NCI-H226 (cell line): ENCODE data around the gene MNT.

Experiments
- DNase-seq: peaks from one replicate; pipeline ENCODE4 v3.0.0-alpha.2; 2015

The MNT gene

DNA sequence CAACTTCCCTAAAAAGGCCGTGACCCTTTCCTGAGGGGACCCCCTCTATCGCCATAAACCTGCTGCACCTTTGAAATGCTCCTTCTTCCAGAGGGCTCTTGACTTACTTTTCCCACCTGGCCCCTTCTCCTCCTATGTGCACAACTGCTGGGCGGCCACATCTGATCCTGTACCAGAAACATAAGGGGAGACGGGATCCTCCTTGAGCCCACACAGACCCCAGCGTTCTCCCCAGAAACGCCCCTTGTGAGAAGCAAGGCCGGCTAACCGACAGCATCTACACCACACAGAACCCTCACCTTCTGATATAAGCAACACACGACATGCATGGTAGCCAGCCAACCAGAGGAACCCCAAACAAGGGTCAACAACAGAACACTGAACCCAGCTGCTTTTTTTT is 14.2 kb upstream of the MNT start:
- no peak for DNase-seq

DNA sequence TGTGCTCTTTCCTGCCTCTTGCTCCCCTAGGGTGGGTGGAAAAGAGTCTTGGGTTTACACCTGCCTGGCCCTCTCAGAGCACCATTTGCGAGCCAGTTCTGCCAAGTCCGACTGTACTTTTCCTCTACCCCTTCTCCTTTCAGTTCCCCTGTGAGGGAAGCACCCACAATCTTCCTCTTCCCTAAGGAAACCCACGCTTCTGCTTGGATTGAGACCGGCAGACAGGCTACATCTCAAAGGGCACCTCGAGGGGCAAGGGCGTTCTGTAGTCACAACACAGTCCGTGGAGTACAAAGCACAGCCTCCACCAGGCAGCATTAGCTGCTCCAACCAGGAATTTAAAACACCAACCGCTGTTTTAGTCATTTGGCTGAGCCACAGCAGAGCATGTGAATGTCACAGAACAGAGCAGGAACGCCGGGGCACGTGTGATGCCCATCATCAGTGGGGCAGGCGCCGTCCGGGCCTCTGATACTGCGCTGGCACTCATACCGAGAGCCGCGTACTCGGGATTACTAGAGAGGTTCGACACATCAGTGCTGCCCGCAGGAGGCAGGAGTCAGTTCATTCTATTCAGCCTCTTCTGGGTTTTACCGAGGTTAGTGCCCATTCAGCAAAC is 13.7 kb upstream of the MNT start:
- no peak for DNase-seq

DNA sequence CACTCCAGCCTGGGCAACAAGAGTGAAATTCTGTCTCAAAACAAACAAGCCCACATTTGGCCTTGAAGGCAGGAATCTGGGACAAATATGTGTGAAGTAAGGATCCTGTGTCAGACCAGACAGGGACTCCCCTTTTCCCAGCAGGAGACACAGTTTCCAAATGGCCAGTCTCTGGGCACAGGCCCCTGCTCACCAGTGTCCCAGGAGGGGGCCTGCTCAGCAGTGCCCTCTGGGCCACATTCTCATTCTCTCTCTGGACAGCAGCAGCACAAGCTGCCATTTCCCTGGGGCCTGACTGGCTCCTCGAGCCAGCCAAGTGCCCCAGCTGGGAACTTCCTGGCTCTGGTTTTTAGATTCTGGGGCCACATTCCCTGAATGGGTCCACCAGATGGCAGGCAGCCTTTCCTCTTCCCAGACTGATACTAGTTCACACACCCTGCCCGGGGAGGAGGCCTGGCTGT is 11.7 kb upstream of the MNT start:
- no peak for DNase-seq

DNA sequence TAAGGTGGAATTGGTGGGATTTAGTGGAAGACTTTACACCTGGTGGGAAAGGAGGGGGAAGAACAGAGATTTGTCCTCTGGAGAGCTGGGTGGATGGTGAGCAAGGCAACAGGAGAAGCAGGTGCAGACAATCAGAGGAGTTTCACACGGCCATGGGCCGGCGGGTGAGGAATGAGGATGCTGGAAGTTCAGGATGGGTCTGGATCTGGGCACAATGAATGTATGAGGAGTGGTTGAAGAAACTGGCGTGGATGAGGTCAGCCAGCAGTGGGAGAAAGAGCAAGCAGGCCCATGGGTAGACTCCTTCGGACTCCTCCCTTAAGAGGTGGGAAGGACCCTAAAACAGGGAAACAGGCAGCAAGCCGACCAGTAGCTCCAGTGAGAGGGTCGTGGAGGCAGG is 10.1 kb upstream of the MNT start:
- no peak for DNase-seq

DNA sequence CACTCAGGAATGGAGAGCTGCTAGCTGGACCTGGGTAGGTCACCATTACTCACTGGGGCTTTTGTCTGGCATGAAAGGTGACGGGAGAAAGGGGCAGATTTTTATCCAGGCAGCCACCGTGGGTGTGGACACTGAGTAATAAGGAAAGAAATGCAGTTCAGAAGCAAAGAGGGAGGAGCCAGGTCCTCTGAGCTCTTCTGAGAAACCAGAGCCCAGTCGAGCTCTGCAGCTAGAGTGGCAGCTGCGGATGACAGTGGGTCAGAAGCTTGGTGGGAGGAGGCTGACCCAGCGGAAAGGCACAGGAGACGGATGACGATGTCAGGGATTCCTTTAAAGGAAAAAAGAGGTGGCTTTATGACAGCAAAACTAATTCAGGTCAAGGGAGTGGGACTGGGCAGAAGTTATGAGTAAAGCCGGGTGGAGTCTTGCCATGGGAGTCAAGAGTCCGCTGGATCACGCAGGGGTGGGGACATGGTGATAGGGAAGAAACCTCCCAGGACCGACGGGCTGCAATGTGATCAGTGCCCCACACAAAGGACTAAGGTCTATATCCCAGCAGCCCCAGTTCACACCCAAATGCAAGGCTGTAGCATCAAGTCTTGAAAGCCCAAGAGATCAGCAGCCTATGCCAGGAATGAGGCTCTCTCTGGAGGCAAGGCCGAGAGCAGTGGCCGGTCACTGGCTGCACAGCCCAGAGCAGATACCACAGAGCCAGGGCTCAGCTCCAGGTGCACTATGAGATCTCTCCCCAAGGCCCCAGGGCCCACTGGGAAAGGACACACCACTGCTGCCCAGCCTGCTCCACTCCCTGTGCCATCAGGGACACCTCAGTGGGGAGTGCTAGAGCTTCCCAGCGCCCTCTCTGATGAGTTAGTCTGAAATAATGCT is 6.3 kb upstream of the MNT start:
- peak; percentile 84 for DNase-seq

DNA sequence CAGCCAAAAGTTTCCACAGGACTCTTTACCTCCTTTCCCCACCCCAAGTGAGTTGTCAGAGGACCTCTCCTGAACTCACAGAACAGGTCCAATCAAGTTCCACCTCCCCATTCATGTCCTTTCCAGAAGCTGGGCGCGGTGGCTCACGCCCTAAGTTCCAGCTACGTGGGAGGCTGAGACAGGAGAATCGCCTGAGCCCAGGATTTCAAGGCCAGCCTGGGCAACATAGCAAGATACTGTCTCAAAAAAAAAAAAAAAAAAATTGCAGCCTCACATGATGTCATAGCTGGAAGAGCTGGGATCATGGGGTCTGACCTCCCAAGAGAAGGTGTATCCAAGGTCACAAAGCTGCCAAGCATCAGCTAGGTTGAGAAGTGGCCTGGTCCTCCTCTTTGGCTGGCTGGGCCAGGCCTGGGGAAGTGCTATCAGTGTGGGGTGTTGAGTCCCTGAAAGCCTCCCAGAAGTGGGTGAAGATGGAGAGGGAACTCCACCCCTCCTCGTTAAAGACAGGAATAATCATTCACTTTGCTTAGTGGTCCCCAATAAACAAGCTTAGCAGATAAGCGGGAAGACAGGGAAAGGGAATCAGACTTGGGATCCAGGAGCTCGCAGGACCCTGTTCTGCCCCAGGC is 5.5 kb upstream of the MNT start:
- no peak for DNase-seq

DNA sequence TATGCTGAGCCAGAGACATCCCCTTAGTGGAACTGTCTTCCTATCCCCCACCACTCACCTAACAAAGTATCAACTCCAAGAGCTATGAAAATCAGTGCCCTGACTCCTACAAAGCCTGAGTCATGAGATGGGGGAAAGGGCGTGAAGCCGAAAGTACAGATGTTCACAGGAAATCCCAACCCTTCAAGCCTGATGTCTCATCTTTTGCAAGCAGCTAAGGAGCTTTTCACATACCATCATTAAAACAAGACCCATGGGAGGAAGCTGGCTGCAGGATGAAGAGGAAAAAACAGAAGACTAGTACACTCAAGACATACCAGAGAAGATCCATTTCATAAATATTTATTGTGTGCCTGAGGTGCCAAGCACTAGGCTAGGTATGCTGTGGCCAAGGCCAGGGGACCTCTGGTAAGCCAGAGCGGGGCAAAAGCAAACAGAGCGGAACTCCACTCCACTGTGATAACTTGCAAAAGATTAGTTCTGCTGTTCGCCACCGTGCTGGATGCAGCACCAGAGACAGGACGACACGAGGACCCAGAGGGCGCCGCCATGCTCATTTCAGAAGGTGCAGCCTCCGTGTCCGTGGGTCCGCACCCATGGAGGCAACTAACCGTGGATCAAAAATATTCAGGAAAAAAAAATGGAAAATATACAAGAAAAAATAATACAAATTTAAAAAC is 4.5 kb upstream of the MNT start:
- peak; percentile 82 for DNase-seq

DNA sequence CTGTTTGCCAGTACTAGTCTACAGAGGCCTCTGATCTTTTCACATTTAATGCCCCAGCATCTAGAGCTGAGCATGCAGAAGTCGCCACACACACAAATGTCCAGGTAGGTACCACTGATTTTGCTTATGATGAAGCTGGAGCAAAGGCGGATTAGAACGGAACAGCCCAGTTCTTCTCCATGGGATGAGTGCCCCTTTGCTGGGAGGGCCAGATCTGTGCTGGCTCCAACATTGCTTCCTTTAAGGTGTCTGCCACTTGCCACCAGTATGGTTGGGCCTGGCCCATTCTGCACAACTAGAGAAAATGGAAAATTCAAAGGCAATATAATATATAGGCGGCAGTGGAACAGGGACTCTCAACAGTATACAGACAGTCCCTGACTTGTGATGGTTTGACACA is 2.2 kb upstream of the MNT start:
- no peak for DNase-seq

DNA sequence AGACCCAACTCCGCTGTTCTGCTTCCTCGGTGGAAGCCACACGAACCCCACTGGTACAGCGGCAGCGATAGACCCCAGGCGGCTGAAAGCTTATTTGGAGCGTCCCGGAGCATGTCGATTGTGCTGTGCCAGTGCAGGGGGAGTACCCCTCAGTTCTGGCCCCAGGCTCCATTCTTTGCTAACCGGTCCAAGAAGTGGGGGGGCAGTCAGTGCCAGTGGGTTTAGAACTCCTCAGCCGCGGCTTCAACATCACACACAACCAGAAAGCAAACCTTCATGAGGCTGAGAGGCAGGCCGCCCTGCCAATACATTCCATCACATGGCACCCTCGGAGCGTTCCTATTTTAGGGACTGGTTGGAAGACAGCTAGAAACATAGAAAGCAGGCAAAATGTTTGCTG is 1.7 kb upstream of the MNT start:
- DNase-seq: no peak

DNA sequence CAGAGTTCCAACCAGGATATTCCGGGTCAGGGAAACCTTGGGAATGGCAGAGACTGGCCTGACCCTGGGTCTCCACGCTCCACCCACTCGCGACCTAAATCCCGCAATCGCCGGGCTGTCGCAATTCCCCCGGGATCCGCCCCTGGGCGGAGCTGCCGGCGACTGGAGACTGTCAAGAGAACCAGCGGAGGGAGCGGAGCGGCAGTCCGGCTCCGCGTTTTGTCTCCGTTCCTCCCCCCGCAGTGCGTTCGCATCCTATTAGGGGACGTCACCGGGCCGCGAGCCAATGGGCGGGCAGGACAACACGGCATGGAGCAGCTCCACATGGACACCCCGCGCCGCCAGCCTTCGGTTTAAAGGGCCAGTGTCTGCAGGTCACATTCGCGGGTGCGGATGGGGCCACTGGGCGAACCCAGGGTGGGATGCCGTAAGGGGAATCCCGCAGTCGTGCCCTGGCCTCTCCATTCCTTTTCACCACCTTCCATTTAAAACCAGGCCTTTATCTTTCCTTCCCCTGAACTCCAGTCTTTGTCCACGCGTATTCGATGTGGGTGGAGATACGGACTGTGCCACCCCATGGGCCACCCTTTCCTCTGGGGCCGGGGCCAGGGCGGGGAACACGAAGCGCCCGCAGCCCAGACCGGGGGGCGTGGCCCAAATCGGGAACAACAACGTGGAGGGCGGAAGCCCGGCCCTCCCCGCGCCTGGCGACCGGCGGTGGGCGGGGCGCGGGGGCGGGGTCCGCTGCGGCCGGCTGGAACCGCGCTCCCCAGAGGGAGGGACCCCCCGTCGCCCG is 764 bp upstream of the MNT start:
- DNase-seq: peak; percentile 98

DNA sequence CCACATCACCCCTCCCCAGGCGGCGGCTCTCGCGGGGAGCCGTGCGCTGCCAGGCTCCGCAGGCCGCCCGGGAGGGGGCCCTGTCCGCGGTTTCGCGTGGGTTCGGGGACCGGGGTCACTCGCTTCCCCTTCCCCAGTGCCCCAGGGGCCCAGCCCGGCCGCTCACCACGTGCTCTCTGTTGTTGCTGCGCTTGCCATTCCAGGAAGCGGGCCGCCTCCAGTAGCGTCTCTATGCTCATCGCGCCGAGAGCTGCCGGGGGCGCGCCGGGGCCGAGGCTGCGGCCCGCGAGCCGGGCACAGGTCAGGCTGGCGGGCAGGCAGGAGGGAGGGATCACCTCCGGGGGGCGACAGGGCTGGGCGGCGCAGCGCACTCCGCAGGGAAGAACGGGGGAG is 390 bp downstream of the MNT start:
- DNase-seq: peak; percentile 42

DNA sequence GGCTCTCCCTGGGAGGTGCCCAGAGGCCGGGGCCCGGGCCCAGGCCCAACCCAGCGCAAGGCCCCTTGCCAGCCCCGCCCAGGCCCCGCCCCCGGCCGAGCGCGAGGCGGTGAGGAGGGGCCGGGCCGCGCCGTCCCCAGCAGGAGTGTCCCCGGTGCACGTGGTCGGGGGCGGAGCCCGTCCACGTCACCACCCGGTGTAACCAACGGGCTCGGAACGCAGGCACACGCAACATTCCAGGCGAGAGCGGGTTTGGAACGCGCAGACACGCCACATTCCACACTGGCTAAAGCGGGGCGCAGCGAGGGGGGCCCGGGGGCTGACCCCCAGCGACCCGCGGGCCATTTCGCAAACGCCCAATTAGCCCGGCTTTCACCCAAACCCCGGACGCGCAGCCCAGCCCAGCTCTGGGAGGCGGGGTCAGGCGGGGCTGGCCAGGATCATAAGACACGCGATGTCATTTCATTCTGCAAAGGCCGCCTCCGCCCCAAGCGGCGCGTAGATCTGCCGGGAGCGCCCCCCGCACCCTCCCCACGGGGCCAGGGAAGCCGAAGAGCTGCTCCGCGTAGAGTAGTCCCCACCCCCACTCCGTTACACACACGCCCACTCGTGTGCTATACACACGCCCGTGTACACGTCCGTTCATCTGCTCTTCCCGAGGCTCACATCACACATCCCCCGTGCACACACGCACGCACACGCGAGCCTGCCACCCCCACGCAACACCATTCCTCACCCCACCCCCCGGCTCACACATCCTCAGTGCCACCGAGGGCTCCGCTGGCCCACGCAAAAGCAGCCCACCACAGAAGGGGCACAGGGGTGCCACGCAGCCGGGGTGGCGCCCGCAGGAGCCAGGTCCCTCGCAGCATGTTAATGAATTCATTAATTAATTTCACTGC is 1.0 kb downstream of the MNT start:
- peak; percentile 97 for DNase-seq

DNA sequence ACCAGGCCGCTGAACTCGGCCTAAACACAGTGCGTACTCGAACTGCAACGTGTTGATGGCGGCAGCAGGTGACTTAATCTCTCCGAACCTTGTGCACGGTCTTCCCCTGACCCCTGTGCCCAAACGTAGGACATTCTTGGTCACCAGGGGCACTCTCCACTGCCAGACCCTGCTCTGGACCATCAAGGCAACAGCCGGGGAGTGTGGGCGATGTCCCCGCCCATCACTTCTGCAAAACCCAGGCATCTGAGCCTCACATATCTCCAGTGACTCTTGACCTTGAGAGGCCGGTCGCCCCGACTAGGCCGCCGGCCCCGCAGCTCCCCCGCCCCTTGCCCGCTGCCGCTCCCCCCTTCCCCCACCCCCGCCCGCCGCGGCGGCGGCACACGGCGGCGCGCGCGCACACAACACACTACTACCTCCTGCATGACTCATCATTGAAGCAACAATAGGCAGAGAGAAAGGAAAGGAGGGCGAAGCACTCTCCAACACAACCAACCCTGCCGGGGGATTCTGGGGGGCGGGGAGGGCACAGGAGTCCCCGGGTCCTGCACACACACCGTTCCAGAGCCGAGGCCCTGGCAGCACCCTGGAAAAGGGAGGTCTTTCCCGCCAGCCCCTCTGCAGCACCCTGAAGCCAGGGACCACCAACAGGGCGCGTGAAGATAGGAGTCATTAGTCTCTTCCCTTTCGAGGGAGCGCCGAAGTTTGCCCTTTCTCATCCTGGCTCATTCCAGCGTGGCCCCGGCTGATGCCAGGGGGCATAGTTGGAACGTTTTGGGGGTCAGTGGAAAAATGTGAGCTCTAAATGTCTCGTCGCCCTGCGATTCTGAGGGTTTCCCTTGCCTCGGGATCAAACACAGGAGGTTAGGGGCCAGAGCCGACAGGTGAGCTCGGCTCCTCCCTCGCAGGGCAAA is 1.9 kb downstream of the MNT start:
- peak; percentile 79 for DNase-seq

DNA sequence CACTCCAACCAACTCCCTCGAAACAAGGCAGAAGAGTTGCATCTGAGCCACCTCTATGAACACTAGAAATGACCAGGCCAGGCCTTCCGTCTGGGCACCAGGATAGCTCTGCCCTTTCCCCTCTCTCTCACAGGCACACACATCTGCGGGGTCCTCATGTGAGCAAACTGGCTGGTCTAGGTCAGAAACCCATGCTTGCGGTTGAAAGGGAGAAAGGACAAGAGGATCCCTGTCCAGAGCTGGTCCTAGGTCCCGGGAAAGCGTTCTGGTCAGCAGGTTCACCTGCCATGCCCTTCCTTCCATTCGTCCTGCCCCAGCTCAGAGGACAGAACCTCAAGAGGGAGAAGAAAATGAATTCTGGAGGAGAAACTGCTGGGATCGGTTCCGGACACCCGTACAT is 2.7 kb downstream of the MNT start:
- no peak for DNase-seq

DNA sequence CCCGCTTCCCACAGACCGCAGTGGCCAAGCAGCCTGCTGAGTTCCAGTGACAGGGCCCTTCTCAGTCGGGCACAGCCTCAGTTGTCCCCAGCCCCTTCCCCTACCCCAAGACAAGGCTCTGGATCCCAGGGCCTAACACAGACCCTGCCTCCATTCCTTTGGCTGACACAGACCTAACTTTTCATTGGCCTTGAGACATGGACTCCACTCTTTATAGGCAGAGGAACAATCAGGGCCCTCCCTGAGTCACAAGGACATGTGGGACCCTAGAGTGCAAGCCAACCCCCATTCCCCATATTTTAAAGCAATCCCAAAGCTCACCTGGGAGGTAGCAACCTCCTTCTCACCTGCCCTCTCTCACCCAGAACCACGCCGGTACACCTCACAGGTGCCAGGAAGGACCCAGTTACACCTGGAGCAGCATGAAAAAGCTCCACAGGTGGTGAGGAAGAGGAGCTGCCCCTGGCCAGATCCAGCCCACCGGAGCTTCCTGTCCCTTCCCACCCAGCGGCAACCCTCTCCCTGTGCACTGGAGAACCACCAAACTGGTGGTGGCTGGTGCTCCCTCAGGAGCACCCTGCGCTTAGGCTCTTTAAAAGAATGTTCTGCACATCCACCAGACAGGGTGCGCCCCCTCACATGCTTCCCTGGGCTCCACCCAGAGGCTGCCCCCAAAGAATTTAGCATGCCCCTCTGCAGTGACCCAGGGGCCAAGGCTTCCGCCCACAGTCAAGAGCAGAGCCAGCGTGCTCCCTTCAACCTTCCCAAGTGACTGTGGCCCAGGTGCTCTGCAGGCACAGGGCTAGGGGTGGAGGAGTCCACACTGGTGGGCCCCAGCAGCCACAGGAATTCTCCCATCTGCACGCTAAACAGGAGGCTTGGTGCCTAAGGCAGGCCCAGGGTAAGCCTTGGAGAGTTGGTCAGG is 3.4 kb downstream of the MNT start:
- no peak for DNase-seq

DNA sequence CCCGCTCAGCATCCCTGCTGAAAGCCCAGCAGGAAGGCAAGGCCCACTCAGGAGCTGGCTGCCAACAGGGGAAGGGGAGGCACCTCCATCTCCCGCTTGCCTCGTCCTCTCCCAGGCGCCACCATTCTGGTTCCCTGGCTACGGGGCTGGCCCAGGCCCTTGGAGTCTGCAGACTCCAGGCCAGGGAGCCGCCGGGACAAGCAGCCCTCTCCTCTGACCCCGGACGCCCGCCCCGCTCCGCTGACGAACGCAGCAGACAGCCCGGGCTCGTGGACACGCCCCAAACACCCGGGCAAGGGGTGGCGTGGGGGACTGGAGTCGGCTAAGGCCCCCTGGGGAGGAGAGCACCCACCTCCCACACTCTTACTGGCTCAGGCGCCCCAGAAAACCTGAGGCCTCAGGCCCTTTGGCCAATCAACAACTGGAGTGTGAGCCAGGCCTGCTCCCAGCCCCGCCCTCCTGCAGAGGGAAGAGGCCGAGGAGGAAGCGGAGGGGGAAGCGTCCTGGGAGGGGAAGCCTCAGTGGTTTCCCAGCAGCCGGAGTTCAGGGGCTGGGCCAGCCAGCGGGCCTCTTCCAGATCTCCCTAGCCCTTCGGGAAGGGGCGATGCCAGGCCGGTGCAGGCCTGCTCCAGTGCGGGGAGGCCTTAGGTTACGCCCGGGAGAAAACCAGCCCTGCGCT is 4.2 kb downstream of the MNT start:
- peak; percentile 99 for DNase-seq

DNA sequence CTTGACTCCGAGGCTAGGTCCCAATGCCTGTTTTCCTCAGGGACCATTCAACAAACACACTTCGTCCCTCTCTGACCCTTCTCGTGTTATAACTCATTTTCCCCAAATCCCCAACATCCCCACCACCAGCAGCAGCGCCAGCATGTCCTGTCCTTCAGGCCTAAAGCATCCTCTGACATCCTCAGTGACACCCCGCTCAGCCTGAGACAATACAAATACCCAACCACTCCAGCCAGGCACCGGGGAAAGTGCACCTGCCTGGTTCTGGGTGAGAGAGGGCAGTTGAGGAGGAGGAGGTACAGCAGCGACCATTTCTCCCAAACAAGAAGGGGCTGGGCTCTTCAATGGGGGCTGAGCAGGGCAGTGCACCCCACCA is 4.7 kb downstream of the MNT start:
- DNase-seq: no peak
